PFSK-1 (cell line): ENCODE results near the gene ATP6V0D1.

ENCODE experiments used
- FOXP2 ChIP-seq: optimal IDR thresholded peaks from 2 replicates; pipeline ENCODE3; 2011; ENCODE audit warnings: borderline replicate concordance, control low read depth, inconsistent platforms; ENCODE audit not compliant: insufficient read depth; ENCODE audit errors: extremely low read length, extremely low read depth
- POLR2AphosphoS5 ChIP-seq: IDR thresholded peaks from 2 replicates; pipeline ENCODE4 v1.6.1; 2012; ENCODE audit warnings: low read depth, mild to moderate bottlenecking, control low read depth, low read length, moderate library complexity
- SIN3A ChIP-seq: IDR thresholded peaks from 2 replicates; pipeline ENCODE4 v1.6.1; 2012; ENCODE audit warnings: mild to moderate bottlenecking, low read length, moderate library complexity, borderline replicate concordance; ENCODE audit not compliant: insufficient read depth
- TAF1 ChIP-seq: IDR thresholded peaks from 2 replicates; pipeline ENCODE4 v1.6.1; 2012; ENCODE audit warnings: low read length, control low read depth, borderline replicate concordance; ENCODE audit not compliant: insufficient read depth
- TF ChIP-seq, protein P1 (sequence below), 2 experiments: IDR thresholded peaks; 2 replicates each; pipeline versions ENCODE4 v1.6.1 to v1.8.0; 2011 to 2012; ENCODE audit warnings: low read depth in 2 of 2, low read length in 2 of 2, control low read depth in 1 of 2, inconsistent platforms in 1 of 2, mild to moderate bottlenecking in 1 of 2, moderate library complexity in 1 of 2; ENCODE audit not compliant: insufficient read depth in 1 of 2

DNA sequence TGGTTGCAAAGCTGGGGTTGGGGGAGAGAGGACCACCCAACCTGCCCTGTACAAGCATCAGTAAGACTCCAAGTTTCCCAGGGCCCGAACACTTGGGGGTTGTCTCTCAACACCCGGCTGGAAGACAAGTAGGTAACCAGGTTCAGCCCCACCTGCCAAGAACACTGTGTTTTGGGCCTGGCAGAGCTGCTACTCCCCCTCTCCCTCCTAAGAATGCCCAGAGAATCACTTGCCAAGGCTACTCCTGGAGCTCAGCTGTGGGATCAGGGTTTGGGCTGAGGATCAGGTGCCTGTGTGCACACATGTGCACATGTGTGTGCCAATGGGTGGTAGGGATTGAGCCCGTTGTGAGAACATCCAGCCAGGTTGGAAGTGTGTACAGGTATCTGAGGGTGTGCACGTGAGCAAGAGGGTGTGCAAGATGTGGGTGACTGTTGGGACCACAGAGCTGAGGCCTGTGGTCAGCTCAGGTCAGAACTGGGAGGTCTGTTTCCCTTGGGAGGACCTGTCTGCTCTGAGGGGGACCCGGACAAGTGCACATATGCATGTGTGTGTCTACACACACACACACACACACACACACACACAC, 47.7 kb downstream of the ATP6V0D1 start:
- no peak for TF ChIP-seq POLR2AphosphoS5
- TF ChIP-seq TAF1, result no peak
- no peak for TF ChIP-seq SIN3A
- TF ChIP-seq FOXP2, result no peak
- TF ChIP-seq, protein P1, sequence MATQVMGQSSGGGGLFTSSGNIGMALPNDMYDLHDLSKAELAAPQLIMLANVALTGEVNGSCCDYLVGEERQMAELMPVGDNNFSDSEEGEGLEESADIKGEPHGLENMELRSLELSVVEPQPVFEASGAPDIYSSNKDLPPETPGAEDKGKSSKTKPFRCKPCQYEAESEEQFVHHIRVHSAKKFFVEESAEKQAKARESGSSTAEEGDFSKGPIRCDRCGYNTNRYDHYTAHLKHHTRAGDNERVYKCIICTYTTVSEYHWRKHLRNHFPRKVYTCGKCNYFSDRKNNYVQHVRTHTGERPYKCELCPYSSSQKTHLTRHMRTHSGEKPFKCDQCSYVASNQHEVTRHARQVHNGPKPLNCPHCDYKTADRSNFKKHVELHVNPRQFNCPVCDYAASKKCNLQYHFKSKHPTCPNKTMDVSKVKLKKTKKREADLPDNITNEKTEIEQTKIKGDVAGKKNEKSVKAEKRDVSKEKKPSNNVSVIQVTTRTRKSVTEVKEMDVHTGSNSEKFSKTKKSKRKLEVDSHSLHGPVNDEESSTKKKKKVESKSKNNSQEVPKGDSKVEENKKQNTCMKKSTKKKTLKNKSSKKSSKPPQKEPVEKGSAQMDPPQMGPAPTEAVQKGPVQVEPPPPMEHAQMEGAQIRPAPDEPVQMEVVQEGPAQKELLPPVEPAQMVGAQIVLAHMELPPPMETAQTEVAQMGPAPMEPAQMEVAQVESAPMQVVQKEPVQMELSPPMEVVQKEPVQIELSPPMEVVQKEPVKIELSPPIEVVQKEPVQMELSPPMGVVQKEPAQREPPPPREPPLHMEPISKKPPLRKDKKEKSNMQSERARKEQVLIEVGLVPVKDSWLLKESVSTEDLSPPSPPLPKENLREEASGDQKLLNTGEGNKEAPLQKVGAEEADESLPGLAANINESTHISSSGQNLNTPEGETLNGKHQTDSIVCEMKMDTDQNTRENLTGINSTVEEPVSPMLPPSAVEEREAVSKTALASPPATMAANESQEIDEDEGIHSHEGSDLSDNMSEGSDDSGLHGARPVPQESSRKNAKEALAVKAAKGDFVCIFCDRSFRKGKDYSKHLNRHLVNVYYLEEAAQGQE (IDR thresholded peaks at IDR 0.05; ENCODE audit: insufficient read depth in 1 of 2, low read depth in 2 of 2, low read length in 2 of 2), result no peak
